ENCODE data around the gene KCNG2. TPM values are rescaled to one million over a fixed set of nuclear protein-coding genes. Genes with fewer than 3 reads are reported as not detected.
"Not testable (repeated sequence)": the region's sequence is repeated elsewhere in the genome, so short reads cannot be mapped to it uniquely, and the experiment has no call there.

Gene KCNG2
- total RNA-seq, 1 donor from 2014 or later, result under 0.01 TPM

GRCh38 chr18:79866889-79867574 is 69.3 kb downstream of the KCNG2 start:
- DNase-seq (ENCODE audit: low spot score in 2 of 2), result no peak
- FAIRE-seq, result no peak

DNA sequence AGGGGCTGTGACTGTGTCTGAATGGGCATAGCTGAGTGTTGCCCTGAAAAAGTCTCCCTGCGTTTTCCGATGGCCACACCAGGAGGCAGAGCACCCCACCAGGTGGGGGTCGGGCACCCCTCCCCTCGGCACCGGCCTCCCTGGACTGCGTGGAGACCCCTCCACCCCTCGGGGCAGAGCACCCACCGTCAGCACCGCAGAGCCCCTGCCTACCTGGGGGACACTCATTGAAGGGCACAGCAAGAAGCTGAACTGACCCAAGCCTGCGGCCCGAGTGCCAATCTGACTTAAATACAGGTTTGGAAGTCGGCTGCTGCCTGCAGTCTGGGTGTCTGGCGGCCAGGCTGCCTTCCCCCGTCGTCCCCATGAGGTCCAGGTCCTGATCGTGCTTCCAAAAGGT is 69.9 kb downstream of the KCNG2 start:
- DNase-seq (ENCODE audit: low spot score in 2 of 2) (no peak), FAIRE-seq (no peak)

GRCh38 chr18:79868168-79868784 is 70.5 kb downstream of the KCNG2 start:
- DNase-seq (ENCODE audit: low spot score in 2 of 2) (no peak), FAIRE-seq (no peak)

DNA sequence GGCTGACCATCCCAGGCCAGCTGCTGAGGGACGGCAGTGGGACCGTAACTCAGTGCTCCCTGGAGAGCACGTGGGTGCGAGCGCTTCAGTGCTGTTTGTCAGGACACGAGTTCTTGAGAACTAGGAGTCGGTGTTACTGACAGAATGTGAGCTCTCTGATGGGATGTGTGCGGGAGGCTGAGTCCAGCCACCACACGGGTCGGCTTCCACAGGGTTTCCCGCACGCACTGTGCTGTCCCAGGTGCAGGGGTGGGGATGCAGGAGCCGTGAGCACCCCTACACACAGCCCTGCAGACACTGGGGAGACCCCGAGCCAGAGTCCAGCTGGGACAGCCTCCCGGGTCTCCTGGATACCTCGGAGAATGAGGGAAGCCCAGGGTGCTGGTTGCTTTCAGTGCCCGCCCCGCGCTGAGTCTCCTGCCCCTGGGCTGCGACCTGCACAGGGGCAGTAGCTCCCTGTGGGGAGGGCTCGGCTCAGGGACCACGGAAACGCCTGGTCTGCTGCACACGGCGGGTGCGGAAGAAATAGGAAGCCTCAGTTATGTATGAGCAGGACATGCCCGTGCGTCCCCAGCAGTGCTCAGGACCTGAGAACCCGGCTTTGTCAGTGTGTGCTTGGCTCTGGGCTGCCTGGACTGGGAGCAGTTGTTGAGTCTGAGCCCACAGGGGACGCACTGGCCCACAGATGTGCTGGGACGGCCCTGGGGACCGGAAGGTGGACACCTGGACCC is 71.2 kb downstream of the KCNG2 start:
- DNase-seq (ENCODE audit: low spot score in 2 of 2), result no peak
- no peak for FAIRE-seq

- no peak for DNase-seq (ENCODE audit: low spot score in 2 of 2)
- FAIRE-seq, result no peak
These were observed 72.0 kb downstream of the KCNG2 start for GRCh38 chr18:79869591-79870300.

- FAIRE-seq, result no peak
- no peak for DNase-seq (ENCODE audit: low spot score in 2 of 2)
These were observed 72.7 kb downstream of the KCNG2 start for GRCh38 chr18:79870301-79871025.

DNA sequence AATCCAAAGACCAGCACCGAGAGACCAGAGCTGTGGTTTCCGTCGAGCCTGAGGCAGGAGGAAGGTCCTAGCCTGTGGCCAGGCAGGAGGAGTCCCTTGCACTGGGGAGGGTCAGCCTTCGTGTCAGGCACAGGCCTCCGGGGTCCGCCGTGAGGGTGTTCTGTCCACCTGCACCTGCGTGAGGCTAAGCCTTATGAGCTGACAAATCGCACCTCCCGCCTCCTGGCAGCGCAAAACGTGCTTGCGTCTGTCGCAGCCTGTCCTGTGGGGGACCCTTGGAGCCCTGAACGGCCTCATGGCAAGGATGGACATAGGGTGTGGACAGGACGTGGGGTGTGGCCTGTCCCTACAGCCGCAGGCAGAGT is 73.3 kb downstream of the KCNG2 start:
- DNase-seq (ENCODE audit: low spot score in 2 of 2), result no peak
- no peak for FAIRE-seq

DNA sequence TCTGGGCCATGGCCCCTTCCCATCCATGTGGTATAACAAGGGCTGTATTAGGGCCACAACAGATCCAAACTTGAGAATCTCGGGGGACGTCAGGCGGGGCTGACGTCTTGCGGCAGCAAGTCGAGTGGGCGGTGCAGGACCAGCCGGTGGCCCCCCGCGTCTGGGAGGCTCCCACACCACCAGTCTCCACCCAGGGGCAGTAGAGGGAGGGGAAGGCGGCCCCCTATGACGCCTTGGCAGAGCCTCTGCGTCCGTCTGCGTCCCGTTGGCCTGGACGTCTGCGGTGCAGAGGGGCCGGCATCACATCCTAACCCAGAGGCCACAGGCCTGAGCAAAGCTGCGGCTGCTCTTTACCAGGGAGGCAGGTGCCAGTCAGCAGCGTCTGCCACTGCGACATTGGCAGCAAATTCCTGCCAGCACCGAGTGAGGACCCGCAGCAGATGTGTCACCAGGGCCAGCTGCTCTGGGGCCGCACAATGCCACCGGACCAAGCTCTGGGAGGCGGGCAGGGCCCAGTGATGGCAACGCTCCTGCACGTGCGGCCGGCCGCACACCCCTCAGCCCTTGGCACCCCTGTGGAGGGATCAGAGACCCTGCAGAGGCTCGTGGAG is 73.8 kb downstream of the KCNG2 start:
- FAIRE-seq, result no peak

GRCh38 chr18:79872527-79873444 is 75.0 kb downstream of the KCNG2 start:
- FAIRE-seq (no peak), DNase-seq (ENCODE audit: low spot score in 2 of 2) (no peak)

More for the DNA sequence above, 73.8 kb downstream of the KCNG2 start:
- DNase-seq (ENCODE audit: low spot score in 2 of 2), result no peak

GRCh38 chr18:79873449-79874110 is 75.8 kb downstream of the KCNG2 start:
- FAIRE-seq (no peak), DNase-seq (ENCODE audit: low spot score in 2 of 2) (no peak)

GRCh38 chr18:79874553-79875530 is 77.1 kb downstream of the KCNG2 start:
- FAIRE-seq (no peak), DNase-seq (ENCODE audit: low spot score in 2 of 2) (no peak)

DNA sequence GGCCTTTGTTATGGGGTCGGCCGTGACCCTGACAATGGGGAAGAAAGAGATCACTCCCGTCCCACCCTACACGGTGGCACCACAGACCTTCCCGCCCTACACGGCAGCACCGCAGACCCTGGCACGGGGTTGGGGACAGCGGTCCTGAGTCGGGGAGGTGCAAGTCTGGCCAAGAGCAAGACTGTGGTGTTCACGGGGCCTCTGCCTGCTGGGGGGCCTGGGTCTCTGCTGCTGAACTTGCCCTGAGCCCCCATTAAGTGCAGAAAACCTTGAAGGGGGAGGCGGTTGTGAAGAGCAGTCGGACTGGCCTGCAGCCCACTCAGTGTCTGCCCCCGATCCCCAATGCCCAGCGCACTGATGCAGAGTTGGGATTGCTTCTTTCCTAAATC is 77.8 kb downstream of the KCNG2 start:
- DNase-seq (ENCODE audit: low spot score in 2 of 2), result no peak
- FAIRE-seq, result no peak

- no peak for FAIRE-seq
- no peak for DNase-seq (ENCODE audit: low spot score in 2 of 2)
These were observed 78.3 kb downstream of the KCNG2 start for GRCh38 chr18:79875931-79876461.

DNA sequence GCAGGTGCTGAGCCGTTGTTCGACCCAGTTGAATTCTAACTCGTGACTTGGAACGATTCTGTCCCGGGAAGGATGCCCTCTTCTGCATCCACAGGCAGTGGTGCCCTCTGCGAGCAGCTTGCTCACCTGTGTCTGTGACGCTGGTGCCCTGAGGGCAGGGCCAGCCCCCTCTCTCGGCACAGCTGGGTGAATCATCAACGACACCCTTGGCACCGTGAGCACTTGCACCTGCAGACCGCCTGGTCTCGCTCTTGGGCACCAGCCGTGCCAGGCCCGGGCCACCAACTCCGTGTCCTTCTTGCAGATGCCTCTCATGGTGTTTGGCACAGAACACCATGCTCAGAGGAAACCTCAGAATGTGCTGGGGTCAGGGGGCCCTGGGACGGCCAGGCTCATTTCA is 78.8 kb downstream of the KCNG2 start:
- no peak for FAIRE-seq

DNA sequence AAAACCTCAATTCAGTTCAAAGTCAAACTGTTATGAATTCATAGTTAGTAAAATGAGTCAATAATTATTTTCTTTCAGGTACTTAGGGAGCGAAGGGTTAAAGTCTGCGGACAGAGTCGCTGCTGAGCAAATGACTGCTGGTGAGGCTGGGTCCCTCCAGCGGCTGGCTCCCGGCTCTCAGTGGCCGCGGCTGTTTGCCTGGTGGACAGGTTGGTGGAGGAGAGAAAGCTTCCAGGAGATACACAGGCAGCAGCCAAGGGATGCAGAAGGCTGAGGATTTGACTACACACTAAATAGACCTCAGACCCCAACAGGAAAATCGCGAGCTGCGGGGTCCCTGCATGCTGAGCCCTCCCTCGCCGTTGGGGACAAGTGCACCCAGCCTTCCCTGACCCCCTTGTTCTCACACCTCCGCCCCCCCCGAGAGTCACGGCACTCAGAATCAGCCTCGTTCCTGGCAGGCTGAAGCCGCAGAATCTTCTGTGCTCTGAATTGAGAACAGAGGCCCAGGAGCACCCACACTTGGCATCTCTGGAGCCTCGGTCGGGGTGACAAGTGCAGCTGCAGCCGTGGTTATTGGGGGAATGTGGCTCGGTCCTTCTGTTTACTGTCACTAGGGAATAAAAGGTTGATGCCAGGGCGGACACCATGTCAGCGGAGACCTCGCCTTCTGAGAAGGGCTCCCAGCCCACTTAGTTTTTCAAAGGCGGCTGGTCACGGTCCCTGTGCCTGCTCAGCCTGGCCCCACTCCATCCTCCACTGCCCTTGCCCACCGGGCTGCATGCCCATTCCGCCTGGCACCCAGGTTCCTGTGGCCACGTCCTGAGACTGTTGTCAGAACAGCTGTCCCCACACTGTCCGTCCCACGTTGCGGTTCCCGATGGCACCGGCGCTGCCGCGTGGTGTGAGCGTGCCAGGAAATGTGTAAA is 79.7 kb downstream of the KCNG2 start:
- FAIRE-seq (no peak), DNase-seq (ENCODE audit: low spot score in 2 of 2) (no peak)

More for the DNA sequence above, 78.8 kb downstream of the KCNG2 start:
- no peak for DNase-seq (ENCODE audit: low spot score in 2 of 2)

- not testable (repeated sequence) for FAIRE-seq; DNase-seq (ENCODE audit: low spot score in 2 of 2)
These were observed 80.5 kb downstream of the KCNG2 start for GRCh38 chr18:79878246-79878645.

All from frontal cortex (tissue), 4 donors.